ENCODE measurements around the gene OR11H7.

DNA sequence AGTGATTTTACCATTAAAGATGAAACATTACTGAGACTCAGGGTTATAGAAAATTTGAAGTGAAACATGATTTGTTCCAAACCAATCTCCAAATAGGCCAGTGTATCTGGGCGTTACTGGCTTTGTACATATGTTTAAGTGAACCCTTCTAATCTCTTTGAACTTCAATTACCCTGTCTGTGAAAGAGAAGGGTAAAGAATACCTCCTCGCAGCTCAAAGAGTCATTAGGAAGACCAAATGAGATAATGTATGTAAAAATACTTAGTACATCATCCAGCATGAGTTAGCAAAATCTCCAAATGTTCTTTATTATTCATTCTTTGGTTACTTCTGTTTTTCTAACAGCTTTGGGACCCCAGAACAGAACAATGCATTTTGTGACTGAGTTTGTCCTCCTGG, 5.4 kb upstream of the OR11H7 start, which contains the start of gene OR11H6:
- TF ChIP-seq, protein P1, sequence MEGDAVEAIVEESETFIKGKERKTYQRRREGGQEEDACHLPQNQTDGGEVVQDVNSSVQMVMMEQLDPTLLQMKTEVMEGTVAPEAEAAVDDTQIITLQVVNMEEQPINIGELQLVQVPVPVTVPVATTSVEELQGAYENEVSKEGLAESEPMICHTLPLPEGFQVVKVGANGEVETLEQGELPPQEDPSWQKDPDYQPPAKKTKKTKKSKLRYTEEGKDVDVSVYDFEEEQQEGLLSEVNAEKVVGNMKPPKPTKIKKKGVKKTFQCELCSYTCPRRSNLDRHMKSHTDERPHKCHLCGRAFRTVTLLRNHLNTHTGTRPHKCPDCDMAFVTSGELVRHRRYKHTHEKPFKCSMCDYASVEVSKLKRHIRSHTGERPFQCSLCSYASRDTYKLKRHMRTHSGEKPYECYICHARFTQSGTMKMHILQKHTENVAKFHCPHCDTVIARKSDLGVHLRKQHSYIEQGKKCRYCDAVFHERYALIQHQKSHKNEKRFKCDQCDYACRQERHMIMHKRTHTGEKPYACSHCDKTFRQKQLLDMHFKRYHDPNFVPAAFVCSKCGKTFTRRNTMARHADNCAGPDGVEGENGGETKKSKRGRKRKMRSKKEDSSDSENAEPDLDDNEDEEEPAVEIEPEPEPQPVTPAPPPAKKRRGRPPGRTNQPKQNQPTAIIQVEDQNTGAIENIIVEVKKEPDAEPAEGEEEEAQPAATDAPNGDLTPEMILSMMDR (conservative IDR thresholded peaks at IDR 0.05; ENCODE audit: low read depth, low read length) = no peak
- TF ChIP-seq CEBPB (IDR thresholded peaks at IDR 0.05; ENCODE audit: low read depth, low read length) = no peak
- no peak for TF ChIP-seq MAZ (IDR thresholded peaks at IDR 0.05; ENCODE audit: borderline replicate concordance, low read depth, low read length)
- TF ChIP-seq POLR2A (IDR thresholded peaks at IDR 0.05; ENCODE audit: low read depth, low read length) = no peak
- no peak for TF ChIP-seq RAD21 (IDR thresholded peaks at IDR 0.05; ENCODE audit: low read length)
- TF ChIP-seq BHLHE40 (IDR thresholded peaks at IDR 0.05; ENCODE audit: low read depth, low read length) = no peak
- no peak for TF ChIP-seq SMC3 (IDR thresholded peaks at IDR 0.05; ENCODE audit: low read depth, low read length)
- no peak for TF ChIP-seq CHD1 (IDR thresholded peaks at IDR 0.05; ENCODE audit: low read depth, low read length)
- no peak for TF ChIP-seq MAFK (IDR thresholded peaks at IDR 0.05; ENCODE audit: low read depth, low read length)
- TF ChIP-seq, protein P2, sequence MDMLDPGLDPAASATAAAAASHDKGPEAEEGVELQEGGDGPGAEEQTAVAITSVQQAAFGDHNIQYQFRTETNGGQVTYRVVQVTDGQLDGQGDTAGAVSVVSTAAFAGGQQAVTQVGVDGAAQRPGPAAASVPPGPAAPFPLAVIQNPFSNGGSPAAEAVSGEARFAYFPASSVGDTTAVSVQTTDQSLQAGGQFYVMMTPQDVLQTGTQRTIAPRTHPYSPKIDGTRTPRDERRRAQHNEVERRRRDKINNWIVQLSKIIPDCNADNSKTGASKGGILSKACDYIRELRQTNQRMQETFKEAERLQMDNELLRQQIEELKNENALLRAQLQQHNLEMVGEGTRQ (IDR thresholded peaks at IDR 0.05; ENCODE audit: low read depth, low read length) = no peak
- TF ChIP-seq, protein P3, sequence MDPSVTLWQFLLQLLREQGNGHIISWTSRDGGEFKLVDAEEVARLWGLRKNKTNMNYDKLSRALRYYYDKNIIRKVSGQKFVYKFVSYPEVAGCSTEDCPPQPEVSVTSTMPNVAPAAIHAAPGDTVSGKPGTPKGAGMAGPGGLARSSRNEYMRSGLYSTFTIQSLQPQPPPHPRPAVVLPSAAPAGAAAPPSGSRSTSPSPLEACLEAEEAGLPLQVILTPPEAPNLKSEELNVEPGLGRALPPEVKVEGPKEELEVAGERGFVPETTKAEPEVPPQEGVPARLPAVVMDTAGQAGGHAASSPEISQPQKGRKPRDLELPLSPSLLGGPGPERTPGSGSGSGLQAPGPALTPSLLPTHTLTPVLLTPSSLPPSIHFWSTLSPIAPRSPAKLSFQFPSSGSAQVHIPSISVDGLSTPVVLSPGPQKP (IDR thresholded peaks at IDR 0.05; ENCODE audit: borderline replicate concordance, low read depth, low read length) = no peak
- TF ChIP-seq FOS (IDR thresholded peaks at IDR 0.05; ENCODE audit: low read depth, low read length) = no peak
